Fibroblast of lung (primary cell): ENCODE measurements around the gene TMCO5A. TPM values are rescaled to one million over a fixed set of nuclear protein-coding genes. Genes with fewer than 3 reads are reported as not detected.

Experiments
- DNase-seq, 2 donors: peaks; one replicate each; pipeline versions ENCODE4 v3.0.0 to v3.0.0-alpha.2; 2010; ENCODE audit warnings: low read depth in 2 of 2
- H2AFZ ChIP-seq: 2 replicates; pipeline ENCODE4 v1.5.1; 2012; ENCODE audit warnings: low read length, control low read depth, inconsistent platforms
- H3K27ac ChIP-seq: 2 replicates; pipeline ENCODE4 v1.5.1; 2011; ENCODE audit warnings: low read length, control low read depth; ENCODE audit not compliant: insufficient read depth
- H3K27me3 ChIP-seq: 2 replicates; pipeline ENCODE4 v1.5.1; 2011; ENCODE audit warnings: mild to moderate bottlenecking, low read length; ENCODE audit not compliant: control insufficient read depth, insufficient read depth
- H3K36me3 ChIP-seq: 2 replicates; pipeline ENCODE4 v1.5.1; 2011; ENCODE audit warnings: low read length; ENCODE audit not compliant: control insufficient read depth, insufficient read depth
- H3K4me1 ChIP-seq: 2 replicates; pipeline ENCODE4 v1.5.1; 2011; ENCODE audit warnings: low read length; ENCODE audit not compliant: control insufficient read depth, insufficient read depth; ENCODE audit errors: extremely low read depth
- H3K4me2 ChIP-seq: 2 replicates; pipeline ENCODE4 v1.5.1; 2011; ENCODE audit warnings: low read length, control low read depth; ENCODE audit not compliant: insufficient read depth; ENCODE audit errors: extremely low read depth
- H3K4me3 ChIP-seq, 4 experiments: fragments of 200-600 bp in 1 of 4; sonication (generic) in 1 of 4; replicated peaks in 1 of 4; 2 replicates each; pipeline ENCODE4 v1.5.1; 2011 to 2016; ENCODE audit warnings: low read length in 4 of 4, low read depth in 3 of 4, mild to moderate bottlenecking in 3 of 4, control low read depth in 2 of 4, inconsistent platforms in 1 of 4, mixed read lengths in 1 of 4; ENCODE audit not compliant: insufficient read depth in 1 of 4; ENCODE audit errors: control extremely low read depth in 1 of 4
- H3K79me2 ChIP-seq: 2 replicates; pipeline ENCODE4 v1.5.1; 2012; ENCODE audit warnings: mild to moderate bottlenecking, low read length, inconsistent platforms; ENCODE audit not compliant: control insufficient read depth, insufficient read depth
- H3K9ac ChIP-seq: 2 replicates; pipeline ENCODE4 v1.5.1; 2011; ENCODE audit warnings: mild to moderate bottlenecking, low read length, control low read depth; ENCODE audit not compliant: insufficient read depth
- H3K9me3 ChIP-seq: 2 replicates; pipeline ENCODE4 v1.5.1; 2012; ENCODE audit warnings: low read depth, low read length; ENCODE audit not compliant: control insufficient read depth, insufficient read depth
- H4K20me1 ChIP-seq: 2 replicates; pipeline ENCODE4 v1.5.1; 2011; ENCODE audit warnings: low read length; ENCODE audit not compliant: control insufficient read depth, insufficient read depth; ENCODE audit errors: extremely low read depth
- CTCF ChIP-seq, 2 donors: IDR thresholded peaks in 1 of 2; conservative IDR thresholded peaks in 1 of 2; 1 replicate in 1 of 2; 2 replicates in 1 of 2; pipeline ENCODE4 v1.5.1; 2011 to 2012; ENCODE audit warnings: low read length in 2 of 2, control low read depth in 1 of 2, inconsistent platforms in 1 of 2, low read depth in 1 of 2, mild to moderate bottlenecking in 1 of 2
- EZH2 ChIP-seq: IDR thresholded peaks from 2 replicates; pipeline ENCODE4 v1.5.1; 2012; ENCODE audit warnings: low read length, control low read depth, mild to moderate bottlenecking; ENCODE audit errors: missing control alignments
- polyA plus RNA-seq, 2 donors: library from polyadenylated mRNA; depleted of rRNA in 1 of 2; stranded (reverse) in 1 of 2; unstranded in 1 of 2; fragments of >200 nt; gene quantifications; 2 replicates each; pipeline ENCODE4 v1.2.1, GENCODE V29; 2011 to 2012; ENCODE audit warnings: missing spikeins in 1 of 2
- total RNA-seq: library from RNA; depleted of rRNA; stranded (reverse); fragments of >200 nt; gene quantifications from 2 replicates; pipeline ENCODE4 v1.2.1, GENCODE V29; 2014

The TMCO5A gene
- total and polyA plus RNA-seq, 2 donors (not counting 1 experiment from before 2014, with no cell fraction given): not detected

- no peak overlapping the region for H3K4me2 ChIP-seq
- no peak overlapping the region for H3K27ac ChIP-seq
- no peak overlapping the region for H3K4me3 ChIP-seq
- TF ChIP-seq CTCF (conservative IDR thresholded peaks at IDR 0.05 in 1 of 2, IDR thresholded peaks at IDR 0.05 in 1 of 2; ENCODE audit: low read depth in 1 of 2, low read length in 2 of 2) (no peak), EZH2 (no peak)
- H4K20me1 ChIP-seq: no peaks in the 10 kb centered on the region
- no peaks in the 10 kb centered on the region for H3K36me3 ChIP-seq
- H2AFZ ChIP-seq: no peak overlapping the region
- peaks cover 4% of the 10 kb centered on the region for H3K4me1 ChIP-seq
- DNase-seq: peak in 1 of 2 donors; percentile 64
- no peaks in the 10 kb centered on the region for H3K27me3 ChIP-seq
- no peaks in the 10 kb centered on the region for H3K79me2 ChIP-seq
- no peaks in the 10 kb centered on the region for H3K9me3 ChIP-seq
- no peak overlapping the region for H3K9ac ChIP-seq
These were observed 33.9 kb upstream of the TMCO5A start for GRCh38 chr15:37900326-37901221.

GRCh38 chr15:37902126-37902525 lies 32.3 kb upstream of the TMCO5A start:
- Histone ChIP-seq H3K27ac (no peak overlapping the region), H4K20me1 (no peaks in the 10 kb centered on the region), H3K79me2 (no peaks in the 10 kb centered on the region), H3K27me3 (no peaks in the 10 kb centered on the region), H3K4me2 (no peak overlapping the region), H3K36me3 (no peaks in the 10 kb centered on the region), H3K9ac (no peak overlapping the region), H3K9me3 (no peaks in the 10 kb centered on the region), H3K4me1 (peaks cover 4% of the 10 kb centered on the region), H2AFZ (no peak overlapping the region), H3K4me3 (no peak overlapping the region)
- no peak for TF ChIP-seq EZH2
- no peak for TF ChIP-seq CTCF (conservative IDR thresholded peaks at IDR 0.05 in 1 of 2, IDR thresholded peaks at IDR 0.05 in 1 of 2; ENCODE audit: low read depth in 1 of 2, low read length in 2 of 2)
- DNase-seq: no peak

- Histone ChIP-seq H3K9ac (no peak overlapping the region), H2AFZ (no peak overlapping the region), H3K4me2 (no peak overlapping the region), H3K4me1 (peaks cover 4% of the 10 kb centered on the region), H3K36me3 (no peaks in the 10 kb centered on the region), H3K27me3 (no peaks in the 10 kb centered on the region), H3K4me3 (no peak overlapping the region), H4K20me1 (no peaks in the 10 kb centered on the region), H3K27ac (no peak overlapping the region), H3K79me2 (no peaks in the 10 kb centered on the region), H3K9me3 (no peaks in the 10 kb centered on the region)
- DNase-seq: no peak
- TF ChIP-seq EZH2 (no peak), CTCF (conservative IDR thresholded peaks at IDR 0.05 in 1 of 2, IDR thresholded peaks at IDR 0.05 in 1 of 2; ENCODE audit: low read depth in 1 of 2, low read length in 2 of 2) (no peak)
These were observed 30.4 kb upstream of the TMCO5A start for GRCh38 chr15:37903919-37904625.
